ENCODE data around the gene SGSM1.
"Not testable (repeated sequence)": the region's sequence is repeated elsewhere in the genome, so short reads cannot be mapped to it uniquely, and the experiment has no call there.

Gene SGSM1

GRCh38 chr22:24894220-24894975 lies 88.4 kb downstream of the SGSM1 start:
- H3K4me3 ChIP-seq (ENCODE audit: low read depth, low read length): no peak overlapping the region
- TF ChIP-seq, protein P1, sequence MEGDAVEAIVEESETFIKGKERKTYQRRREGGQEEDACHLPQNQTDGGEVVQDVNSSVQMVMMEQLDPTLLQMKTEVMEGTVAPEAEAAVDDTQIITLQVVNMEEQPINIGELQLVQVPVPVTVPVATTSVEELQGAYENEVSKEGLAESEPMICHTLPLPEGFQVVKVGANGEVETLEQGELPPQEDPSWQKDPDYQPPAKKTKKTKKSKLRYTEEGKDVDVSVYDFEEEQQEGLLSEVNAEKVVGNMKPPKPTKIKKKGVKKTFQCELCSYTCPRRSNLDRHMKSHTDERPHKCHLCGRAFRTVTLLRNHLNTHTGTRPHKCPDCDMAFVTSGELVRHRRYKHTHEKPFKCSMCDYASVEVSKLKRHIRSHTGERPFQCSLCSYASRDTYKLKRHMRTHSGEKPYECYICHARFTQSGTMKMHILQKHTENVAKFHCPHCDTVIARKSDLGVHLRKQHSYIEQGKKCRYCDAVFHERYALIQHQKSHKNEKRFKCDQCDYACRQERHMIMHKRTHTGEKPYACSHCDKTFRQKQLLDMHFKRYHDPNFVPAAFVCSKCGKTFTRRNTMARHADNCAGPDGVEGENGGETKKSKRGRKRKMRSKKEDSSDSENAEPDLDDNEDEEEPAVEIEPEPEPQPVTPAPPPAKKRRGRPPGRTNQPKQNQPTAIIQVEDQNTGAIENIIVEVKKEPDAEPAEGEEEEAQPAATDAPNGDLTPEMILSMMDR (IDR thresholded peaks at IDR 0.05): no peak
- H3K36me3 ChIP-seq (ENCODE audit: control insufficient read depth, insufficient read depth, low read length): no peaks in the 10 kb centered on the region
- no peaks in the 10 kb centered on the region for H3K79me2 ChIP-seq
- H2AFZ ChIP-seq: no peak overlapping the region
- peak overlapping the region; percentile 56 for H3K4me2 ChIP-seq (ENCODE audit: low read length)
- H3K27ac ChIP-seq: peak overlapping the region; percentile 58
- H3K4me1 ChIP-seq: no peaks in the 10 kb centered on the region
- H3K9ac ChIP-seq: no peak overlapping the region
- no peaks in the 10 kb centered on the region for H3K9me3 ChIP-seq (ENCODE audit: control insufficient read depth, low read length)
- no peaks in the 10 kb centered on the region for H3K27me3 ChIP-seq (ENCODE audit: control insufficient read depth, insufficient read depth, low read length)

DNA sequence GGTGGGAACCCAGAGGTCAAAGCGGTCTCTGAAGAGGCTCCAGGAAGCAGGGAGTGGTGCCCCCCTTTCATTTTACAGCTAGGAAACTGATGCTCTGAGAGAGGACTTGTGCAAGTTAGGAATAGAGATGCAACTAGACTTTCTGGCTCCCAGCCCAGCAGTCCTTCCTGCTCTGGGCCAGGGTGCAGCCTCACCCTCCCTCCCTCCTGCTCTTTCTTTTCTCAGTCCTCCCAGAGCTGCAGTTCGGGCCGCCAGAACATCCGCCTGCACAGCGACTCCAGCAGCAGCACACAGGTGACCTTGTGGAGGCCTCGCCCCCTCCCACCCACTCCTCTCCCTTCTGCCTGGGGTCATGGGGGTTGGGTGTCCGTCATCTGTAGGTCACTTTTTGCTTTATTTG lies 89.0 kb downstream of the SGSM1 start:
- Histone ChIP-seq H3K36me3 (ENCODE audit: control insufficient read depth, insufficient read depth, low read length) (no peaks in the 10 kb centered on the region), H2AFZ (no peak overlapping the region), H3K9me3 (ENCODE audit: control insufficient read depth, low read length) (no peaks in the 10 kb centered on the region), H3K9ac (no peak overlapping the region), H3K79me2 (no peaks in the 10 kb centered on the region), H3K4me2 (ENCODE audit: low read length) (peak overlapping the region; percentile 56), H3K4me3 (ENCODE audit: low read depth, low read length) (no peak overlapping the region), H3K27ac (no peak overlapping the region), H3K27me3 (ENCODE audit: control insufficient read depth, insufficient read depth, low read length) (no peaks in the 10 kb centered on the region), H3K4me1 (no peaks in the 10 kb centered on the region)
- TF ChIP-seq, protein P1 (IDR thresholded peaks at IDR 0.05): no peak

GRCh38 chr22:24901448-24901847 lies 95.4 kb downstream of the SGSM1 start:
- Histone ChIP-seq H3K9ac (no peak overlapping the region), H3K4me3 (ENCODE audit: low read depth, low read length) (no peak overlapping the region), H3K36me3 (ENCODE audit: control insufficient read depth, insufficient read depth, low read length) (no peaks in the 10 kb centered on the region), H3K4me1 (no peaks in the 10 kb centered on the region), H3K27me3 (ENCODE audit: control insufficient read depth, insufficient read depth, low read length) (no peaks in the 10 kb centered on the region), H3K4me2 (ENCODE audit: low read length) (no peak overlapping the region), H3K27ac (no peak overlapping the region), H3K9me3 (ENCODE audit: control insufficient read depth, low read length) (no peaks in the 10 kb centered on the region), H2AFZ (no peak overlapping the region), H3K79me2 (no peaks in the 10 kb centered on the region)
- TF ChIP-seq, protein P1 (IDR thresholded peaks at IDR 0.05): no peak

DNA sequence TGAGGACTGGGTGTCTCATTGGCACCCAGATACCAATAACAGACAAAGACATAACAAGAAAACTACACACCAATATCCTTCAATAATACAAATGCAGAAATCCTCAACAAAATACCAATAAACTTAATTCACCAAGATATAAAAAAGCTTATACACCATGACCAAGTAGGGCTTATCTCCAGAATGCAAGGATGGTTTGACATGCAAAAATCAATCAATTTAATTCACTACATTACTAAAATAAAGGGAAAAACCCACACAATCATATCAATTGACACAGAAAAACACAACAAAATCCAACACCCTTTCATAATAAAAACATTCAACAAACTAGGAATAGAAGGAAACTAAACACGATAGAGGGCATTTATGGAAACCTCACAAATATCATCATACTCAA lies 99.9 kb downstream of the SGSM1 start:
- no peaks in the 10 kb centered on the region for H3K79me2 ChIP-seq
- H3K36me3 ChIP-seq (ENCODE audit: control insufficient read depth, insufficient read depth, low read length): no peaks in the 10 kb centered on the region
- H3K4me3 ChIP-seq (ENCODE audit: low read depth, low read length): no peak overlapping the region
- no peak overlapping the region for H3K27ac ChIP-seq
- H3K4me1 ChIP-seq: no peaks in the 10 kb centered on the region
- H3K9ac ChIP-seq: no peak overlapping the region
- TF ChIP-seq, protein P1 (IDR thresholded peaks at IDR 0.05): no peak
- no peak overlapping the region for H2AFZ ChIP-seq
- H3K4me2 ChIP-seq (ENCODE audit: low read length): no peak overlapping the region
- no peaks in the 10 kb centered on the region for H3K9me3 ChIP-seq (ENCODE audit: control insufficient read depth, low read length)
- no peaks in the 10 kb centered on the region for H3K27me3 ChIP-seq (ENCODE audit: control insufficient read depth, insufficient read depth, low read length)

DNA sequence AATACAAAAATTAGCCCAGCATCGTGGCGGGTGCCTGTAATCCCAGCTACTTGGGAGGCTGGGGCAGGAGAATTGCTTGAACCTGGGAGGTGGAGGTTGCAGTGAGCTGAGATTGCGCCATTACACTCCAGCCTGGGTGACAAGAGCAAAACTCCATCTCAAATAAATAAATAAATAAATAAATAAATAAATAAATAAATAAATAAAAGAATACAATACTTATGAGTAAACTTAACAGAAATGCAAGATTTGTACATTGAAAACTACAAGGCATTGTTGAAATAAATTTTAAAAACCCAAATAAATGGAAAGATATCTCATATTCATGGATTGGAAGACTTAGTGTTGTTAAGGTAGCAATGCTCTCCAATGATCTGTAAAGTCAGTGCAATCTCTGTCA lies 101.1 kb downstream of the SGSM1 start:
- not testable (repeated sequence) for H3K27ac ChIP-seq; H2AFZ ChIP-seq; H3K9me3 ChIP-seq (ENCODE audit: control insufficient read depth, low read length); H3K79me2 ChIP-seq; H3K4me1 ChIP-seq; H3K27me3 ChIP-seq (ENCODE audit: control insufficient read depth, insufficient read depth, low read length); H3K4me3 ChIP-seq (ENCODE audit: low read depth, low read length); H3K36me3 ChIP-seq (ENCODE audit: control insufficient read depth, insufficient read depth, low read length); H3K9ac ChIP-seq; H3K4me2 ChIP-seq (ENCODE audit: low read length)
